ENCODE data around the gene GULP1.

The GULP1 gene

GRCh38 chr2:188319838-188320237 is 28.2 kb downstream of the GULP1 start:
- no peak for TF ChIP-seq RAD21 (IDR thresholded peaks at IDR 0.05; ENCODE audit: low read depth)
- no peak for TF ChIP-seq TEAD4 (IDR thresholded peaks at IDR 0.05)
- no peak for TF ChIP-seq YY1 (IDR thresholded peaks at IDR 0.05; ENCODE audit: low read depth)
- TF ChIP-seq ZBTB7A (IDR thresholded peaks at IDR 0.05; ENCODE audit: low read depth) = no peak
- no peak for TF ChIP-seq CEBPB (IDR thresholded peaks at IDR 0.05)
- TF ChIP-seq EGR1 (IDR thresholded peaks at IDR 0.05) = no peak
- TF ChIP-seq REST (IDR thresholded peaks at IDR 0.05; ENCODE audit: low read depth) = no peak
- TF ChIP-seq EP300 (IDR thresholded peaks at IDR 0.05; ENCODE audit: borderline replicate concordance) = no peak
- TF ChIP-seq, protein P1, sequence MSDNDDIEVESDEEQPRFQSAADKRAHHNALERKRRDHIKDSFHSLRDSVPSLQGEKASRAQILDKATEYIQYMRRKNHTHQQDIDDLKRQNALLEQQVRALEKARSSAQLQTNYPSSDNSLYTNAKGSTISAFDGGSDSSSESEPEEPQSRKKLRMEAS (IDR thresholded peaks at IDR 0.05) = no peak
- TF ChIP-seq TCF12 (IDR thresholded peaks at IDR 0.05; ENCODE audit: low read depth) = no peak
- TF ChIP-seq TAF1 (IDR thresholded peaks at IDR 0.05; ENCODE audit: low read depth) = no peak

GRCh38 chr2:188320861-188321260 is 29.2 kb downstream of the GULP1 start:
- TF ChIP-seq TAF1 (IDR thresholded peaks at IDR 0.05; ENCODE audit: low read depth) = no peak
- TF ChIP-seq, protein P2, sequence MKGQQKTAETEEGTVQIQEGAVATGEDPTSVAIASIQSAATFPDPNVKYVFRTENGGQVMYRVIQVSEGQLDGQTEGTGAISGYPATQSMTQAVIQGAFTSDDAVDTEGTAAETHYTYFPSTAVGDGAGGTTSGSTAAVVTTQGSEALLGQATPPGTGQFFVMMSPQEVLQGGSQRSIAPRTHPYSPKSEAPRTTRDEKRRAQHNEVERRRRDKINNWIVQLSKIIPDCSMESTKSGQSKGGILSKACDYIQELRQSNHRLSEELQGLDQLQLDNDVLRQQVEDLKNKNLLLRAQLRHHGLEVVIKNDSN (IDR thresholded peaks at IDR 0.05) = no peak
- TF ChIP-seq EGR1 (IDR thresholded peaks at IDR 0.05) = no peak
- TF ChIP-seq ZBTB7A (IDR thresholded peaks at IDR 0.05; ENCODE audit: low read depth) = no peak
- TF ChIP-seq CEBPB (IDR thresholded peaks at IDR 0.05) = no peak
- no peak for TF ChIP-seq YY1 (IDR thresholded peaks at IDR 0.05; ENCODE audit: low read depth)
- TF ChIP-seq TCF12 (IDR thresholded peaks at IDR 0.05; ENCODE audit: low read depth) = no peak
- TF ChIP-seq EP300 (IDR thresholded peaks at IDR 0.05; ENCODE audit: borderline replicate concordance) = no peak
- no peak for TF ChIP-seq FOXM1 (IDR thresholded peaks at IDR 0.05; ENCODE audit: borderline replicate concordance, low read depth)
- no peak for TF ChIP-seq NFIC (IDR thresholded peaks at IDR 0.05)
- no peak for TF ChIP-seq RAD21 (IDR thresholded peaks at IDR 0.05; ENCODE audit: low read depth)
- TF ChIP-seq, protein P1 (IDR thresholded peaks at IDR 0.05) = no peak
- no peak for TF ChIP-seq REST (IDR thresholded peaks at IDR 0.05; ENCODE audit: low read depth)
- TF ChIP-seq TEAD4 (IDR thresholded peaks at IDR 0.05) = no peak
- no peak for TF ChIP-seq CREB1 (IDR thresholded peaks at IDR 0.05; ENCODE audit: low read depth)

DNA sequence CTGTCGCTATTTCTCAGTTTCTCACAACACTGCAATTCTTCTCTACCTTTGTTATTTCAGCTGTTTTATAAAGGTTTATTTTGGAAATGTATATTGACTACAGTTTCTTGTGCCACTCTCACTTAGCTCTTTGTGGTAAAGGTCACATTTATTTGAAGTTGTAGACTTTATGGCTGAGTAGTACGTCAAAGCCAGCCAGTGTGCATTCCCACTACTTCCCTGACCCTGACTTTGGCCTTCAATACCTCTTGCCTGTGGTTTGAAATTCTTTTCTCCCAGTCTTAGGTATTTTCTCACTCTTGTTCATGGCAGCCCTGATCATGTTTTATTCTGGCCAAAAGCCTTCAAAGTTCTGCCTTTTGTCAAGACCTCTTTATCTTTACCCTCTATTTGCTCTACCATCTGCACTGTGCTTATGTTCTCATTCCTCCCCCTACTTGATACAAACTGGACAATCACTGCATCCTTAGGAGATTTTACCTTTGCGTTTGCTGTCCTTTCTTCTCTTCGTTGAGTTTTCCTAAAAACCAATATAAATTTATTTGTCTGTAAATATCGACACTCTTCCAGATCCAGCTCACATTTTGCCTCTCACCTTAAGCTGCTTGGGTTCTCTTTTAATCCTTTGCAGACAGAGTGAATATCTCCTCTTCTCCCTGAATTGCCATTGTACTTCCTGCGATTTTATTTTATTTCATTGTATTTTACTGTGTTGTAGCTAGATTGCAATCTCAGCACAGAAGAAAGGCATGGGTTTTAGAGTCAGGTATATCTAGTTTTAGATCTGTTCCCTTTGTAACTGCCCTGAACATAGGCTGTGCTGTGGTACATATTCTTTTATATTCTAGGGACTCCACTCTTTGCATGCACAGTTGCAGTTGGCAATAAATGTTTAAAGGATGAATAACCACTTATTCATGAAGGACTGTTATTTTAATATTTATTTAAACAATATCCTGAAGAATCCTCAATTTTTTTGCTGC is 31.2 kb downstream of the GULP1 start:
- TF ChIP-seq NFIC (IDR thresholded peaks at IDR 0.05) = no peak
- no peak for TF ChIP-seq YY1 (IDR thresholded peaks at IDR 0.05; ENCODE audit: low read depth)
- TF ChIP-seq CREB1 (IDR thresholded peaks at IDR 0.05; ENCODE audit: low read depth) = no peak
- no peak for TF ChIP-seq REST (IDR thresholded peaks at IDR 0.05; ENCODE audit: low read depth)
- TF ChIP-seq ZBTB7A (IDR thresholded peaks at IDR 0.05; ENCODE audit: low read depth) = no peak
- no peak for TF ChIP-seq TCF12 (IDR thresholded peaks at IDR 0.05; ENCODE audit: low read depth)
- no peak for TF ChIP-seq TEAD4 (IDR thresholded peaks at IDR 0.05)

- no peak for TF ChIP-seq REST (IDR thresholded peaks at IDR 0.05; ENCODE audit: low read depth)
- no peak for TF ChIP-seq NFIC (IDR thresholded peaks at IDR 0.05)
- no peak for TF ChIP-seq EP300 (IDR thresholded peaks at IDR 0.05; ENCODE audit: borderline replicate concordance)
- TF ChIP-seq TEAD4 (IDR thresholded peaks at IDR 0.05) = no peak
- no peak for TF ChIP-seq TCF12 (IDR thresholded peaks at IDR 0.05; ENCODE audit: low read depth)
- TF ChIP-seq ZBTB7A (IDR thresholded peaks at IDR 0.05; ENCODE audit: low read depth) = no peak
- TF ChIP-seq RAD21 (IDR thresholded peaks at IDR 0.05; ENCODE audit: low read depth) = no peak
- TF ChIP-seq EGR1 (IDR thresholded peaks at IDR 0.05) = no peak
- TF ChIP-seq, protein P1 (IDR thresholded peaks at IDR 0.05) = no peak
- TF ChIP-seq YY1 (IDR thresholded peaks at IDR 0.05; ENCODE audit: low read depth) = no peak
- TF ChIP-seq CREB1 (IDR thresholded peaks at IDR 0.05; ENCODE audit: low read depth) = no peak
- TF ChIP-seq CEBPB (IDR thresholded peaks at IDR 0.05) = no peak
- no peak for TF ChIP-seq TAF1 (IDR thresholded peaks at IDR 0.05; ENCODE audit: low read depth)
These were observed 32.4 kb downstream of the GULP1 start for GRCh38 chr2:188324067-188324466.

All from Ishikawa (cell line).